BLaER1 (cell line): ENCODE data around the gene SOS1.
"Not testable (repeated sequence)": the region's sequence is repeated elsewhere in the genome, so short reads cannot be mapped to it uniquely, and the experiment has no call there.

Source experiments
- H3K27ac ChIP-seq: shearing (Covaris generic); formaldehyde crosslinking; 2 replicates; pipeline ENCODE4 v1.8.1; 2022
- H3K27me3 ChIP-seq: shearing (Covaris generic); formaldehyde crosslinking; 2 replicates; pipeline ENCODE4 v1.8.1; 2022
- H3K36me3 ChIP-seq: shearing (Covaris generic); formaldehyde crosslinking; 2 replicates; pipeline ENCODE4 v1.8.1; 2022
- H3K4me1 ChIP-seq: shearing (Covaris generic); formaldehyde crosslinking; 2 replicates; pipeline ENCODE4 v1.8.1; 2022
- H3K4me2 ChIP-seq: shearing (Covaris generic); formaldehyde crosslinking; 2 replicates; pipeline ENCODE4 v1.8.1; 2022
- H3K4me3 ChIP-seq: shearing (Covaris generic); formaldehyde crosslinking; 2 replicates; pipeline ENCODE4 v1.8.1; 2022
- H3K9ac ChIP-seq: shearing (Covaris generic); formaldehyde crosslinking; 2 replicates; pipeline ENCODE4 v1.8.1; 2022
- H3K9me3 ChIP-seq: shearing (Covaris generic); formaldehyde crosslinking; 2 replicates; pipeline ENCODE4 v1.8.1; 2022
- H4K20me1 ChIP-seq: shearing (Covaris generic); formaldehyde crosslinking; 2 replicates; pipeline ENCODE4 v1.8.1; 2022
- Cebpa-rat ChIP-seq: shearing (Covaris generic); IDR thresholded peaks from 2 replicates; pipeline ENCODE4 v1.8.1; 2022

The SOS1 gene

DNA sequence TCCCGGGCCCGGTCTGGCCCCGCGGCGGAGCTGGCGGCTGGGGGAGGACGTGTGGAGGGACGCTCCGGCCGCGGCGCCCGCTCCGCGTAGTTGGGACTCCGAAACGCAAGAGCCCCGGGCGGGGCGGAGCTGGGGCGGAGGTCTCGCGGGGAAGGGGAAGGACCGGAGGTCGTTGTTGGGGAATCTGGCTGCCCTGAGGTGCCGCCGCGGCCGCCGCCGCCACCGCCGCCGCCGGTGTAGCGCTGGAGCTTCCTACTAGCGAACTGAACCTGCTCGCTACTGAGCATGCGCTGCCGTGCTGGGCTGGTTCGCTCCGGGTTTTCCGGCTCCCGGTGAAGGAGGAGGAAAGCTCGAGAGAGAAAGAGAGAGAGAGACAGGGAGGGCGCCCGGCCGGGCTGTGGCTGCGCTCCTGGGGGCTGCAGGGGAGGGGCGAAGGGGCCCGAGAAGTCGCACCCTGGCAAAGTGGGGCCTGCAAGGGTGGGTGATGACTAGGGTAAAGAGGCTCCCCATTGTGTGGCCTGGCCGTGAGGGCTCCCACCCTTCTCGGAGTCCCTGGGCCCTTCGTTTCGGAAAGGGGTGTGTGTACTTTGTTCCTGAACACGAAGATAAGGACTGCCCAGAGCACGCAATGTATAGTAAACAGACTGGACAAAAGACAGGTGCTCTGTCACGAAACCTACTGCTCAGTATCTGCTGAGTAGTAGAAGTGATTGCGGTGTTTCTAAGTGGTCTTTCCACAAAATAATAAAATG, at the start of gene SOS1:
TSS of gene SOS1 (minus strand) at position 281 of the 752 bp plus-strand sequence. CDS start 629 bp downstream, outside the sequence.
- no peak for TF ChIP-seq Cebpa-rat
- Histone ChIP-seq H4K20me1 (peaks cover 42% of the 10 kb centered on the region), H3K36me3 (peaks cover 17% of the 10 kb centered on the region), H3K27ac (peak within 1 kb of the TSS; percentile 89), H3K4me3 (peak within 1 kb of the TSS; percentile 92), H3K9me3 (no peaks in the 10 kb centered on the region), H3K4me2 (peak within 1 kb of the TSS; percentile 88), H3K4me1 (peaks cover 52% of the 10 kb centered on the region), H3K27me3 (no peaks in the 10 kb centered on the region), H3K9ac (peak within 1 kb of the TSS; percentile 89)

DNA sequence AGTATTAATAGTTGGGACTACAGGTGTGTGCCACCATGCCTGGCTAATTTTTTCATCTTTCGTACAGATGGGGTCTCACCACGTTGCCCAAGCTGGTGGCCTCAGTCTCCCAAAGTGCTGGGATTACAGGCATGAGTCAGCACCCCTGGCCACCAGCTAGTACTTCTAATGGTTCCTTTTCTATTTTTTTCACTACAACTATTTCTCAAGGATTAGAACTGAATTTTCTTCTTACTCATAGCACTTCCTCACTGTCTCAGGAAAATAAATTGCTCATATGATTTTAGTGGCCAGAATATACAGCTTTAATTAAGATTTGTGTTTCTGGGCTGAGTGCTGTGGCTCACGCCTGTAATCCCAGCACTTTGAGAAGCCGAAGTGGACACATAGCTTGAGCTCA, 43.2 kb upstream of the SOS1 start:
- no peaks in the 10 kb centered on the region for H4K20me1 ChIP-seq
- no peak overlapping the region for H3K4me3 ChIP-seq
- H3K27me3 ChIP-seq = no peaks in the 10 kb centered on the region
- no peak overlapping the region for H3K27ac ChIP-seq
- no peak overlapping the region for H3K4me2 ChIP-seq
- no peak overlapping the region for H3K9ac ChIP-seq
- H3K9me3 ChIP-seq = no peaks in the 10 kb centered on the region
- H3K4me1 ChIP-seq = no peaks in the 10 kb centered on the region
- TF ChIP-seq Cebpa-rat = no peak
- no peaks in the 10 kb centered on the region for H3K36me3 ChIP-seq

DNA sequence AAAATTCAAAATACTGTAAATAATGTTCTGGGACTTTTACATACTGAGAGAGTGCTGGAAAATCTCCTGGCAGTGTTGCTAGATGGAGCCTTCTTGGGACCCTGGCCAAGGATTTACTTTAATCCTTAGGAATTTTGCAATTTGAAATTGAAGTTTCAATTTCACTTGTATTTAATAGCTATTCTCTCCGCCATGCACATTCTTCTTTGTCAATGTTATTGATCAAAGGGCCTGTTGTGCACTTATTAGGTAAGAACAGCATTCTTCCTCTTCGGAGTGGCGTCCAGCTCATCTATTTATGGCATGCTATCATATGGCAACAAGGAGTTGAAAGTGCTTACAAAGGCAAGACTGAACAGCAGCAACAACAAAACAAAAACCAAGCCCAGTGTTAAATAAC, 40.1 kb upstream of the SOS1 start:
- Histone ChIP-seq H3K27ac (no peak overlapping the region), H3K27me3 (no peaks in the 10 kb centered on the region), H3K4me1 (no peaks in the 10 kb centered on the region), H3K9me3 (no peaks in the 10 kb centered on the region), H3K36me3 (no peaks in the 10 kb centered on the region), H4K20me1 (no peaks in the 10 kb centered on the region), H3K4me3 (no peak overlapping the region), H3K9ac (no peak overlapping the region), H3K4me2 (no peak overlapping the region)
- TF ChIP-seq Cebpa-rat = no peak

DNA sequence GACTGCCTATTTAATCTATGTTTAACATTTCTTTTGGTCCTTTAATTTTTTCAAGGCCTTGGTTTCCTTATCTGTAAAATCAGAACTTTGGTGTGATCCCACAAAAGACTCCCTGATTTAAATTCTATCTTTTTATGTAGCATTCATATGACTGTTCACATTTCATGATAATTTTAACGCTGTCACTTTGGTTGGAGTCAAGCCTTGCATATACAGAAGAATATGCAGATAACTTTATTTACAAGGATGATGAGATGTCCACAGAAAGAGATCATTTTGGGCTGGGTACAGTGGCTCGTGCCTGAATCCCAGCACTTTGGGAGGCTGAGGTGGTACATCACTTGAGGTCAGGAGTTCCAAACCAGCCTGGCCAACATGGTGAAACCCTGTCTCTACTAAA, 38.4 kb upstream of the SOS1 start:
- Histone ChIP-seq H3K36me3 (no peaks in the 10 kb centered on the region), H3K9ac (no peak overlapping the region), H3K27ac (no peak overlapping the region), H3K4me2 (no peak overlapping the region), H4K20me1 (no peaks in the 10 kb centered on the region), H3K4me3 (no peak overlapping the region), H3K9me3 (no peaks in the 10 kb centered on the region), H3K4me1 (no peaks in the 10 kb centered on the region), H3K27me3 (no peaks in the 10 kb centered on the region)
- TF ChIP-seq Cebpa-rat = no peak

DNA sequence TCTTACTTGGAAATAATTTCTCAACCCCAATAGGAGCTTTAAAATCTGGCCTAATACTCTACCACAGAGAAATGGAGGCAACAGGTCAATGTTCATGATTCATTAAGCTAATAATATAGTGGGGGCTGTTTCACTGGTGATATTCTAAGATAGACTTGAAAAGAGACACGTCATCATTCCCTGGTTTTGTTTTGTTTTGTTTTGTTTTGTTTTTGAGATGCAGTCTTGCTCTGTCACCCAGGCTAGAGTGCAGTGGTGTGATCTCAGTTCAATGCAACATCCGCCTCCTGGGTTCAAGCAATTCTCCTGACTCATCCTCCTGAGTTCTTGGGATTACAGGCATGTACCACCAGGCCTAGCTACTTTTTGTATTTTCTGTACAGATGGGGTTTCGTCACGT, 37.5 kb upstream of the SOS1 start:
- H4K20me1 ChIP-seq = no peaks in the 10 kb centered on the region
- no peaks in the 10 kb centered on the region for H3K4me1 ChIP-seq
- no peaks in the 10 kb centered on the region for H3K27me3 ChIP-seq
- no peak overlapping the region for H3K9ac ChIP-seq
- H3K9me3 ChIP-seq = no peaks in the 10 kb centered on the region
- H3K27ac ChIP-seq = no peak overlapping the region
- H3K36me3 ChIP-seq = no peaks in the 10 kb centered on the region
- TF ChIP-seq Cebpa-rat = no peak
- no peak overlapping the region for H3K4me3 ChIP-seq
- H3K4me2 ChIP-seq = no peak overlapping the region

DNA sequence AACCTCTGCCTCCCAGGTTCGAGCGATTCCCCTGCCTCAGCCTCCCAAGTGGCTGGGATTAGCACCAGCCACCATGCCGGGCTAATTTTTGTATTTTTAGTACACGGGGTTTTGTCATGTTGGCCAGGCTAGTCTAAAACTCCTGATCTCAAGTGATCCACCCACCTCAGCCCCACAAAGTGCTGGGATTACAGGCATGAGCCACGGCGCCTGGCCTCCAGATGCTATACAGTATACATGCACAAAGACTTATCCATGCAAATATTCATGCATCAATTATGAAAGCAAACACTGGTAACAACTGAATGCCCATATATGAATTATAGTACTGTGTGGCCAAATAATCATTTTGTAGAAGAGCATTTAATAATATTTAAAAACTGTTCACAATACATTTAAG, 36.0 kb upstream of the SOS1 start:
- H3K9ac ChIP-seq = no peak overlapping the region
- H3K4me1 ChIP-seq = no peaks in the 10 kb centered on the region
- no peak overlapping the region for H3K4me2 ChIP-seq
- H3K27ac ChIP-seq = no peak overlapping the region
- H3K36me3 ChIP-seq = no peaks in the 10 kb centered on the region
- H3K4me3 ChIP-seq = no peak overlapping the region
- no peaks in the 10 kb centered on the region for H3K27me3 ChIP-seq
- no peak for TF ChIP-seq Cebpa-rat
- no peaks in the 10 kb centered on the region for H4K20me1 ChIP-seq
- no peaks in the 10 kb centered on the region for H3K9me3 ChIP-seq

DNA sequence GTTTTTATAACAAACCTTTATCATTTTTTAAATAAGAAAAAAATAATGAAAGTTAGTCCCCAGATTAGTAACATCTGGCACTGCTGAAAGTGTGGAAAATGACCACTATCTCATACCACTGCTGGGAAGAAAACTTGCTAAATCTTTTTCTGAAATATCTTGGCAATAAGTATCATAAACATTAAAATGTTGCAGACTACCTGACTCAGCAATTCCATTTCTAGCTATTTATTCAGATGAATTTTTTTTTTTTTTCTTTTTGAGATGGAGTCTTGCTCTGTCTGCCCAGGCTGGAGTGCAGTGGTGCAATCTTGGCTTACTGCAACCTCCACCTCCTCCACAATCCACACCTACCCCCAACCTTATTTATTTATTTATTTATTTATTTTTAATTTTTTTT, 35.3 kb upstream of the SOS1 start:
- Histone ChIP-seq H3K27me3 (no peaks in the 10 kb centered on the region), H4K20me1 (no peaks in the 10 kb centered on the region), H3K9ac (no peak overlapping the region), H3K4me2 (no peak overlapping the region), H3K36me3 (no peaks in the 10 kb centered on the region), H3K9me3 (no peaks in the 10 kb centered on the region), H3K4me1 (no peaks in the 10 kb centered on the region), H3K4me3 (no peak overlapping the region), H3K27ac (no peak overlapping the region)
- TF ChIP-seq Cebpa-rat = no peak

DNA sequence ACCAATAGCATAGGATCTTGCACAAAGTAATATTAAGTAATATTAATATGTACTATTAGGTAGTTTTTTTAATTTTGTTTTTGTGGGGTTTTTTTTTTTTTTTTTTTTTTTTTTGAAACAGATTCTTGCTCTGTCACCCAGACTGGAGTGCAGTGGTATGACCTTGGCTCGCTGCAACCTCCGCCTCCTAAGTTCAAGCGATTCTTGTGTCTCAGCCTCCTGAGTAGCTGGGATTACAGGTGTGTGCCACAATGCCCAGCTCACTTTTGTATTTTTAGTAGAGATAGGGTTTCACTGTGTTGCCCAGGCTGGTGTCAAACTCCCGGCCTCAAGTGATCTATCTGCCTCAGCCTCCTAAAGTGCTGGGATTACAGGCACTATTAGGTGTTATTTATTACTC, 34.7 kb upstream of the SOS1 start:
- not testable (repeated sequence) for H3K9me3 ChIP-seq, H3K4me2 ChIP-seq, H3K4me3 ChIP-seq, H3K4me1 ChIP-seq, H4K20me1 ChIP-seq, H3K27me3 ChIP-seq, H3K9ac ChIP-seq, H3K36me3 ChIP-seq, H3K27ac ChIP-seq

DNA sequence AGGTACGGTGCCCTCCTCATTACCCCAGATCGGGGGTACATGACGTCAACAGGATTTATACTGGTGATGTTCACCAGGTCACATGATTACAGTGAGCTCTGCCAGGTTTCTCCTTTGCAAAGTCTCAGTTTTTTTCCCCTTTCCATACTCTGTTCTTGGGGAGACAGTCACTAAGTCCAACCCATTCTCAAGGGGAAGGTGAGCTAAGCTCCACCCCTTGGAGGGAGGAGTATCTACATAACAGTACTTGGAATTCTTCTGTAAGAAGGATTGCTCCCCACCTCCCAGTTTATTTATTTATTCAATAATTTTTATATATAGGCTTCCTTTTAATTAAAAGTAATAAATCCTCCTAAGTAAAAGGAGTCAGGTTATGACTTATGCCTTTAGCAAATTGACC, 34.1 kb upstream of the SOS1 start:
- Histone ChIP-seq H3K4me2 (no peak overlapping the region), H3K27me3 (no peaks in the 10 kb centered on the region), H3K27ac (no peak overlapping the region), H3K4me1 (no peaks in the 10 kb centered on the region), H4K20me1 (no peaks in the 10 kb centered on the region), H3K36me3 (no peaks in the 10 kb centered on the region), H3K4me3 (no peak overlapping the region), H3K9ac (no peak overlapping the region), H3K9me3 (no peaks in the 10 kb centered on the region)
- TF ChIP-seq Cebpa-rat = no peak

DNA sequence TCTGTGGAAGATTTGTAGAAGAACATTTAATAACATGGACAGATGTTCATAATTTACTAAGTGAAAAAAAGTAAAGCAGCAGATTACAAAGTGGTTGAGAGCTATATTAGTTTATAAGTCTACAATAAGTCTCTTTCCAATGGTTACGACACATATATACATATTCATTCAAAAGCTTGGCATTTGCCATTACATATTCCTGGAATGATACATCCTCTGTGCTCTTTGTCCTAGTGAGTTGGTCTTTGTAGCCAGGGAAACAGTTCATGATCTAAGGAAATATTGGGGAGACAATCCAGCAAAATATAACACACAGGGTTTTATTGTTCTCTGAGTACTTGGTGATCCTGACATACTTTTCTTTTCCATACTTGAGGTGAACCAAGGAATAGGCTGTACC, 32.5 kb upstream of the SOS1 start:
- Histone ChIP-seq H3K4me3 (no peak overlapping the region), H3K36me3 (no peaks in the 10 kb centered on the region), H3K27me3 (no peaks in the 10 kb centered on the region), H3K9ac (no peak overlapping the region), H3K9me3 (no peaks in the 10 kb centered on the region), H3K27ac (no peak overlapping the region), H3K4me1 (no peaks in the 10 kb centered on the region), H4K20me1 (no peaks in the 10 kb centered on the region), H3K4me2 (no peak overlapping the region)
- TF ChIP-seq Cebpa-rat = no peak

DNA sequence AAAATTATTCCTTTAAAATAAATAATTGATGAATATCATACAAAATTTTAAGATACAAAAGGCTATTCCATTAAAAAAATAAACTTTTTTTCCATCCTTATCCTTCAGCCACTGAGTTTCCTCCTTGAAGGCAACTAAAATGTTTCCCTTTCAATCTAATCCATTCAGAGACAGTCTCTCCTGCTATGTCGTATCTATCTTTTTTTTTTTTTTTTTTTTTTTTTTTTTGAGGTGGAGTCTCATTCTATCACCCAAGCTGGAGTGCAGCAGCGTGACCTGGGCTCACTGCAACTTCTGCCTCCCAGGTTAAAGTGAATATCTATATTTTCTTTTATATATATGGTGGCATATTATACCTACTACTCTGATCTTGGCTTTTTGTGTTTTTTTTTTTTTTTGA, 31.7 kb upstream of the SOS1 start:
- TF ChIP-seq Cebpa-rat = no peak
- H3K36me3 ChIP-seq = no peaks in the 10 kb centered on the region

More for the DNA sequence above, 31.7 kb upstream of the SOS1 start:
- no peak overlapping the region for H3K27ac ChIP-seq
- H4K20me1 ChIP-seq = no peaks in the 10 kb centered on the region
- H3K4me1 ChIP-seq = no peaks in the 10 kb centered on the region
- no peak overlapping the region for H3K4me3 ChIP-seq
- no peak overlapping the region for H3K9ac ChIP-seq
- no peaks in the 10 kb centered on the region for H3K27me3 ChIP-seq
- no peak overlapping the region for H3K4me2 ChIP-seq
- H3K9me3 ChIP-seq = no peaks in the 10 kb centered on the region
